Measurements from ENCODE around the gene GALNT9.

The GALNT9 gene

GRCh38 chr12:132320767-132321211 is 8.6 kb downstream of the GALNT9 start:
- H3K4me3 Mint-ChIP-seq, result no peak overlapping the region
- no peaks in the 10 kb centered on the region for H3K36me3 Mint-ChIP-seq (ENCODE audit: low read depth)
- no peak overlapping the region for H3K27ac Mint-ChIP-seq
- no peaks in the 10 kb centered on the region for H3K9me3 Mint-ChIP-seq
- no peaks in the 10 kb centered on the region for H3K4me1 Mint-ChIP-seq (ENCODE audit: low read depth)
- H3K27me3 Mint-ChIP-seq (ENCODE audit: low read depth), result peaks cover 3% of the 10 kb centered on the region
- DNase-seq (ENCODE audit: low spot score), result no peak

GRCh38 chr12:132319991-132320570 is 9.3 kb downstream of the GALNT9 start:
- H3K36me3 Mint-ChIP-seq (ENCODE audit: low read depth), result no peaks in the 10 kb centered on the region
- peaks cover 3% of the 10 kb centered on the region for H3K27me3 Mint-ChIP-seq (ENCODE audit: low read depth)
- H3K9me3 Mint-ChIP-seq, result no peaks in the 10 kb centered on the region
- no peaks in the 10 kb centered on the region for H3K4me1 Mint-ChIP-seq (ENCODE audit: low read depth)
- no peak overlapping the region for H3K4me3 Mint-ChIP-seq
- DNase-seq (ENCODE audit: low spot score), result no peak
- H3K27ac Mint-ChIP-seq, result no peak overlapping the region

GRCh38 chr12:132319359-132319950 is 9.9 kb downstream of the GALNT9 start:
- Mint-ChIP-seq H3K9me3 (peaks cover 2% of the 10 kb centered on the region), H3K36me3 (ENCODE audit: low read depth) (no peaks in the 10 kb centered on the region), H3K4me1 (ENCODE audit: low read depth) (no peaks in the 10 kb centered on the region), H3K27ac (no peak overlapping the region), H3K27me3 (ENCODE audit: low read depth) (peaks cover 3% of the 10 kb centered on the region), H3K4me3 (no peak overlapping the region)
- DNase-seq (ENCODE audit: low spot score), result no peak

DNA sequence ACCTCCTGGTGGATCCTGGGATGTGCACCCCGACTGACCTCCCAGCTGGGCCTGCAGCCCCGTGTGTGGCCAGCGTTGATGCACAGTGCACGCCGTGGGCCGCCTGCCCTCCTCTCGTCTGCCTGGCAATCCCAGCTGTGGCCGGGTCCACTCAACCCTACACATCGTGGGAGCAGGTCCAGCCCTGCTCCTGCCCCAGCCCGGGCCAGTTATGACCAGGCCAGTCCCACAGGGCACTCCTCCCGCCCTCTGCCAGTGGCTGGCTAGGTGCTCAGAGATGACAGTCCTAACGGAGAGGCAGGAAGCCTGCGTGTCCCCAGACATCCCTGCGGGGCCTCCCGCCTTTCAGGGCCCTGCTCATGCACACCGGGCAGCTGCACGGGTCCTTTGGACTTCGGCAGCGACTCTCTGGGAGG is 10.8 kb downstream of the GALNT9 start:
- Mint-ChIP-seq H3K36me3 (ENCODE audit: low read depth) (no peaks in the 10 kb centered on the region), H3K27ac (no peak overlapping the region), H3K27me3 (ENCODE audit: low read depth) (peaks cover 3% of the 10 kb centered on the region), H3K4me3 (no peak overlapping the region), H3K9me3 (peaks cover 6% of the 10 kb centered on the region), H3K4me1 (ENCODE audit: low read depth) (no peaks in the 10 kb centered on the region)
- DNase-seq (ENCODE audit: low spot score), result no peak

DNA sequence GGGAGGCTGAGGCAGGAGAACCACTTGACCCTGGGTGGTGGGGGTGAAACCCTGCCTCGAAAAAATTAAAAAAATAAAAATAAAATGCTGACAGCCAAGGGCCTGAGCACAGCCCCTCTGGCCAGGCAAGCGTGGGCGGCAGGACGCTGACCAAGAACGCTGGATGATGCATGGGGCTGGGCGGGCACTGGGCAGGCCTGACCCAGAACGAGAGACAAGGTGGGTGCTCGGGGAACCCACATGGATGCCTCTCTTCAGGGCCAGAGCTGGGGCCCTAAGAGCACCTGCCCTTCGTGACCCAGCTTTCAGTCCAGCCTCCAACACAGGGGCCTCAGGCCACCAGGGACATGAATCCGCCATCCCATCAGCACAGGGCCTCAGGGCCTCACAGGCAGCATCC is 11.3 kb downstream of the GALNT9 start:
- H3K9me3 Mint-ChIP-seq, result peaks cover 6% of the 10 kb centered on the region
- H3K4me3 Mint-ChIP-seq, result no peak overlapping the region
- no peak for DNase-seq (ENCODE audit: low spot score)
- H3K27me3 Mint-ChIP-seq (ENCODE audit: low read depth), result no peaks in the 10 kb centered on the region
- H3K4me1 Mint-ChIP-seq (ENCODE audit: low read depth), result no peaks in the 10 kb centered on the region
- H3K36me3 Mint-ChIP-seq (ENCODE audit: low read depth), result no peaks in the 10 kb centered on the region
- H3K27ac Mint-ChIP-seq, result no peak overlapping the region

GRCh38 chr12:132317233-132317938 is 12.0 kb downstream of the GALNT9 start:
- no peaks in the 10 kb centered on the region for H3K27me3 Mint-ChIP-seq (ENCODE audit: low read depth)
- H3K4me1 Mint-ChIP-seq (ENCODE audit: low read depth), result no peaks in the 10 kb centered on the region
- H3K4me3 Mint-ChIP-seq, result no peak overlapping the region
- H3K9me3 Mint-ChIP-seq, result peaks cover 6% of the 10 kb centered on the region
- no peak for DNase-seq (ENCODE audit: low spot score)
- H3K27ac Mint-ChIP-seq, result no peak overlapping the region
- H3K36me3 Mint-ChIP-seq (ENCODE audit: low read depth), result no peaks in the 10 kb centered on the region

DNA sequence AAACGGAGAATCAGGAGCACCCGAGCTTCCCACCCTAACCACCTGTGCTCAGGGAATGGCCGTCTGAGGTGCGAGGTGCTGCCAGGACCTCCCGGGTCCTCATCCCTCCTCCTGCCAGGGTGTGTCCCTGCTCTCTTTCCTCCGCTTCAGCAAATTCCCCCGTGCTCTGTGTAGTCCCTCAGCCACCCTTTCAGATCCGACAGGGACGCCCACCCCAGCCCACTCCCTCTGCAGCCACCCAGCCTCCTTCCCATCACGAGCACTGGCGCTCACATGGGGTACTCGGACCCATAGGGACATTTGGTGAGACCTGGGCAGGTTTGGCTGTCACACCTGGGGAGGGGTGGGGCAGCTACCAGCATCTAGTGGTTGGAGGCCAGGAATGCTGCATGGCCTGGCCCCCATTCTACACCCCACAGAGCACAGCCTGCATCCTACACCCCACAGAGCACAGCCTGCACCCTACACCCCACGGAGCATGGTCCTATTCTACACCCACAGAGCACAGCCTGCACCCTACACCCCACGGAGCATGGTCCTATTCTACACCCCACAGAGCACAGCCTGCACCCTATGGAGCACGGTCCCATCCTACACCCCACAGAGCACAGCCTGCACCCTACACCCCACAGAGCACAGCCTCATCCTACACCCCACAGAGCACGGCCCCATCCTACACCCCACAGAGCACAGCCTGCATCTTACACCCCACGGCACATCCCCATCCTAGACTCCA is 12.7 kb downstream of the GALNT9 start:
- no peak overlapping the region for H3K4me3 Mint-ChIP-seq
- no peak for DNase-seq (ENCODE audit: low spot score)
- no peaks in the 10 kb centered on the region for H3K27me3 Mint-ChIP-seq (ENCODE audit: low read depth)
- H3K36me3 Mint-ChIP-seq (ENCODE audit: low read depth), result no peaks in the 10 kb centered on the region
- no peak overlapping the region for H3K27ac Mint-ChIP-seq
- H3K4me1 Mint-ChIP-seq (ENCODE audit: low read depth), result no peaks in the 10 kb centered on the region
- peaks cover 10% of the 10 kb centered on the region for H3K9me3 Mint-ChIP-seq

DNA sequence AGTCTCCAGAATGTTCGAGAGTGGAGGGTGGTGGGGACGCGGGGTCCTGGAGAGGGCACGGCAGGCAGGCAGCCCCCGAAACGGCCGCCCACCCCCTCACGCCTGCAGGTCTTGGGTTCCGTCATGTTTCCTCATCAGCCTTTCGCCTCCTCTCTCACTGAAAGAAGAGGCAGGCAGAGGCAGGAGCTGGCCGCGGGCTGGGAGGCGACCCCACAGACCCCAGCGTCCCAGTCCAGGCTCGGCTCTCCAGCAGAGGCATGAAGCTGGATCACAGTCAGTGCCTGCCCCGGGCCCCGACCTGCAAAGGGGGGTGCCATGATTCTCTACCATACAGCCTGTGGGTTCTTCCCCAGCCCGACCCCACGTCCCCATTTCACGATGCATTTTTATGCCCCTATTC is 13.4 kb downstream of the GALNT9 start:
- Mint-ChIP-seq H3K27me3 (ENCODE audit: low read depth) (no peaks in the 10 kb centered on the region), H3K36me3 (ENCODE audit: low read depth) (no peaks in the 10 kb centered on the region), H3K27ac (no peak overlapping the region)

GRCh38 chr12:132315507-132315906 is 13.9 kb downstream of the GALNT9 start:
- Mint-ChIP-seq H3K9me3 (peaks cover 18% of the 10 kb centered on the region), H3K4me1 (ENCODE audit: low read depth) (no peaks in the 10 kb centered on the region), H3K27ac (no peak overlapping the region), H3K27me3 (ENCODE audit: low read depth) (no peaks in the 10 kb centered on the region), H3K4me3 (no peak overlapping the region), H3K36me3 (ENCODE audit: low read depth) (no peaks in the 10 kb centered on the region)
- DNase-seq (ENCODE audit: low spot score), result no peak

More for the DNA sequence above, 13.4 kb downstream of the GALNT9 start:
- H3K4me3 Mint-ChIP-seq, result no peak overlapping the region
- H3K4me1 Mint-ChIP-seq (ENCODE audit: low read depth), result no peaks in the 10 kb centered on the region
- DNase-seq (ENCODE audit: low spot score), result no peak
- H3K9me3 Mint-ChIP-seq, result peaks cover 14% of the 10 kb centered on the region

DNA sequence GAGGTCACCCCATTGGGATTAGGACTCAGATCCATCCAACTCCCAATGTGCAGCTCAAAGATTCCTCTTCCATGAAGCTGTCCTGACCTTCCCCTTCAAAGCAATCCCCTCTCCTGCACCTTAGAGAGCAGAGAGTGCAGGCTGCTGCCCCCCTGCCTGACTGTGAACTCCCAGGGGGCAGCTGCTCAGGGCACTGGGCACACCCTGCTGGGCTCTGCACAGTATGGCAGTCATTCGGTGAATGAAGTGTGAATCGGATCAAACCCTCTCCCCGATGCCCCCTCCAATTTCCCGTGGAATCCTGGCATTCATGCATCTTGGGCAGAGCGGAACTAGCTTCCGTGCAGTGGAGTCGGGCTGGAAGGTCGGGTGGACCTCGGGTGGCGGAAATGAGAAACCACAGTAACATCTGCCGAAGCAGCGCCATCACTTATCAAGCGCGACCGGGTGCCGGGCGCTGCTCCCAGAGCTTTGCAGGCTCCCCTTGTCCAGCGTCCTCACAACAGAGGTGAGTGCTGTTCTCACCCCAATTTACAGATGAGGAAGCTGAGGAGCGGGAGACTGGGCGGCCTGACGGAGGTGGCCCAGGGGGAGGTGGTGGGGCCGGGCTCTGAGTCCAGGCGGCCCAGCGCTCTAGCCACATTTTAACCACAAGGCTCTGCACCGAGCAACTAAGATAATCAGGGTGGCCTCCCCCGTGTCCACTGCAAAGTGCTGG is 14.7 kb downstream of the GALNT9 start:
- no peak for DNase-seq (ENCODE audit: low spot score)
- H3K27me3 Mint-ChIP-seq (ENCODE audit: low read depth), result no peaks in the 10 kb centered on the region
- H3K4me1 Mint-ChIP-seq (ENCODE audit: low read depth), result no peaks in the 10 kb centered on the region
- H3K4me3 Mint-ChIP-seq, result no peak overlapping the region
- H3K36me3 Mint-ChIP-seq (ENCODE audit: low read depth), result no peaks in the 10 kb centered on the region
- H3K9me3 Mint-ChIP-seq, result peaks cover 18% of the 10 kb centered on the region
- no peak overlapping the region for H3K27ac Mint-ChIP-seq

- Mint-ChIP-seq H3K27ac (no peak overlapping the region), H3K9me3 (peaks cover 18% of the 10 kb centered on the region), H3K4me1 (ENCODE audit: low read depth) (no peaks in the 10 kb centered on the region), H3K4me3 (no peak overlapping the region), H3K36me3 (ENCODE audit: low read depth) (no peaks in the 10 kb centered on the region), H3K27me3 (ENCODE audit: low read depth) (no peaks in the 10 kb centered on the region)
- no peak for DNase-seq (ENCODE audit: low spot score)
Observed at GRCh38 chr12:132314035-132314434, 15.4 kb downstream of the GALNT9 start.

DNA sequence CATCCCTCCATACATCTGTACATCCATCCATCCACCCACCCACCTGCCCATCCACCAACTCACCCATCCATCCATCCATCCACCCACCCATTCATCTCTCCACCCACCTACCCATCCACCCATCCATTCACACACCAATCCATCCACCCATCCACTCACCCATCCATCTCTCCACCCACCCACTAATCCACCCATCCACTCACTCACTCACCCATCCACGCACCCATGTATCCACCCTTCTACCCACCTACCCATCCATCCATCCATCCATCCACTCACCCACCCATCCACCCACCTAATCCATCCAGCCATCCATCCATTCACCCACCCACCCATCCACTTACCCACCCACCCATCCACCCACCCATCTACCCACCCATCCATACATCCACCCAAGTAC is 16.2 kb downstream of the GALNT9 start:
- Mint-ChIP-seq H3K4me3 (no peak overlapping the region), H3K27ac (no peak overlapping the region), H3K9me3 (peaks cover 18% of the 10 kb centered on the region), H3K4me1 (ENCODE audit: low read depth) (no peaks in the 10 kb centered on the region), H3K27me3 (ENCODE audit: low read depth) (no peaks in the 10 kb centered on the region), H3K36me3 (ENCODE audit: low read depth) (no peaks in the 10 kb centered on the region)
- DNase-seq (ENCODE audit: low spot score), result no peak

- DNase-seq (ENCODE audit: low spot score), result no peak
- no peaks in the 10 kb centered on the region for H3K36me3 Mint-ChIP-seq (ENCODE audit: low read depth)
Observed at GRCh38 chr12:132312516-132312915, 16.9 kb downstream of the GALNT9 start.

More at GRCh38 chr12:132312516-132312915, 16.9 kb downstream of the GALNT9 start:
- Mint-ChIP-seq H3K4me3 (no peak overlapping the region), H3K27ac (no peak overlapping the region), H3K4me1 (ENCODE audit: low read depth) (no peaks in the 10 kb centered on the region), H3K27me3 (ENCODE audit: low read depth) (no peaks in the 10 kb centered on the region), H3K9me3 (peaks cover 18% of the 10 kb centered on the region)

Measured in T-helper 2 cell treated with Interferon-gamma antibody and Interleukin-4, amounts not matched to agents 5 μg/mL and 100 μg/mL, for 36 hours (primary cell).